A549 treated with GW870086 at 1 μM for 4 hours (cell line): ENCODE measurements around the gene HAUS6. TPM values are rescaled to one million over a fixed set of nuclear protein-coding genes. Genes with fewer than 3 reads are reported as not detected.

Experiments used
- total RNA-seq: library from RNA; stranded (reverse); fragments of 200-300 nt; extraction: Qiagen RNA extraction; gene quantifications from 5 replicates; pipeline ENCODE4 v1.2.3, GENCODE V29; 2022; ENCODE audit warnings: low read depth

The HAUS6 gene, protein sequence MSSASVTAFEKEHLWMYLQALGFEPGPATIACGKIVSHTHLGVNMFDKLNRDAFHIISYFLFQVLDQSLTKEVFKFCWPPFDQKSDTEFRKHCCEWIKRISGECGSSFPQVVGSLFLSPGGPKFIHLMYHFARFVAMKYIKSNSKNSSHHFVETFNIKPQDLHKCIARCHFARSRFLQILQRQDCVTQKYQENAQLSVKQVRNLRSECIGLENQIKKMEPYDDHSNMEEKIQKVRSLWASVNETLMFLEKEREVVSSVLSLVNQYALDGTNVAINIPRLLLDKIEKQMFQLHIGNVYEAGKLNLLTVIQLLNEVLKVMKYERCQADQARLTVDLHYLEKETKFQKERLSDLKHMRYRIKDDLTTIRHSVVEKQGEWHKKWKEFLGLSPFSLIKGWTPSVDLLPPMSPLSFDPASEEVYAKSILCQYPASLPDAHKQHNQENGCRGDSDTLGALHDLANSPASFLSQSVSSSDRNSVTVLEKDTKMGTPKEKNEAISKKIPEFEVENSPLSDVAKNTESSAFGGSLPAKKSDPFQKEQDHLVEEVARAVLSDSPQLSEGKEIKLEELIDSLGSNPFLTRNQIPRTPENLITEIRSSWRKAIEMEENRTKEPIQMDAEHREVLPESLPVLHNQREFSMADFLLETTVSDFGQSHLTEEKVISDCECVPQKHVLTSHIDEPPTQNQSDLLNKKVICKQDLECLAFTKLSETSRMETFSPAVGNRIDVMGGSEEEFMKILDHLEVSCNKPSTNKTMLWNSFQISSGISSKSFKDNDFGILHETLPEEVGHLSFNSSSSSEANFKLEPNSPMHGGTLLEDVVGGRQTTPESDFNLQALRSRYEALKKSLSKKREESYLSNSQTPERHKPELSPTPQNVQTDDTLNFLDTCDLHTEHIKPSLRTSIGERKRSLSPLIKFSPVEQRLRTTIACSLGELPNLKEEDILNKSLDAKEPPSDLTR
- 19.5 to 28.5 TPM (median 26.3 TPM) in 5 replicates for total RNA-seq

DNA sequence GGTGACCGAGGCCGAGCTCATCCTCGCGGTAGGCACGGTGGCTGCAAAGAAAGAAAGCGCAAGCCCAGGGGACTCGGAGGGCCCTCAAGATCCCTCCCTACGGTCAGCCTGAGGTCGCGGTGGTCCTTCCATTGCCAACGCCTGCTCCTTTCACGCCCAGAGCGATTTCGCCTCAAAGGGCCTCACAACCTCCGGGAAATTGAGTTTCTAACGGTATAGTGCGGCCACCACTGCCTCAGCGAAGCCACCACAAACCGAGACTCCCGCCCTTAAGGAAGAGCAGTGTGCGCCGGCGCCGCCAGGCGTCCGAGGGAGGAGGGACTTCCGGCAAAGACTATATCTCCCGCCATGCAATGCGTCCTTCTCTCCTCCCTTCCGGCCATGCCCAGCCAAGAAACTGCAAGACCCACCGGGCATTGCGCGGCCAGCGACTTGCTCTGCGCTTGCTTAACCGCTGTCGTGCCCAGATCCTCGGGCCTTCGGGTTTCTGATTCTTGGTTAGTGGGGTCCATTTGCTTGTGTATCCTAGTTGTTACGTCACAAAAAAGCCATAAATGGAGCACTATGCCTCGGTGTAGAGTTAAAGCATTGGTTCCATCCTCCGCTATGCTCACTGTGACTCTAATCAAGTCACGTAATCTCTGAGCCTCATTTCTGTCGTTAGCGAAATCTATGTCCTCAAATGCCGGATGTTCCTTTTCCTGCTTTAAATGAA lies at the start of gene HAUS6:
TSS of gene HAUS6 (minus strand) at position 274 of the 715 bp plus-strand sequence. CDS start at position 21, 253 bp downstream.

DNA sequence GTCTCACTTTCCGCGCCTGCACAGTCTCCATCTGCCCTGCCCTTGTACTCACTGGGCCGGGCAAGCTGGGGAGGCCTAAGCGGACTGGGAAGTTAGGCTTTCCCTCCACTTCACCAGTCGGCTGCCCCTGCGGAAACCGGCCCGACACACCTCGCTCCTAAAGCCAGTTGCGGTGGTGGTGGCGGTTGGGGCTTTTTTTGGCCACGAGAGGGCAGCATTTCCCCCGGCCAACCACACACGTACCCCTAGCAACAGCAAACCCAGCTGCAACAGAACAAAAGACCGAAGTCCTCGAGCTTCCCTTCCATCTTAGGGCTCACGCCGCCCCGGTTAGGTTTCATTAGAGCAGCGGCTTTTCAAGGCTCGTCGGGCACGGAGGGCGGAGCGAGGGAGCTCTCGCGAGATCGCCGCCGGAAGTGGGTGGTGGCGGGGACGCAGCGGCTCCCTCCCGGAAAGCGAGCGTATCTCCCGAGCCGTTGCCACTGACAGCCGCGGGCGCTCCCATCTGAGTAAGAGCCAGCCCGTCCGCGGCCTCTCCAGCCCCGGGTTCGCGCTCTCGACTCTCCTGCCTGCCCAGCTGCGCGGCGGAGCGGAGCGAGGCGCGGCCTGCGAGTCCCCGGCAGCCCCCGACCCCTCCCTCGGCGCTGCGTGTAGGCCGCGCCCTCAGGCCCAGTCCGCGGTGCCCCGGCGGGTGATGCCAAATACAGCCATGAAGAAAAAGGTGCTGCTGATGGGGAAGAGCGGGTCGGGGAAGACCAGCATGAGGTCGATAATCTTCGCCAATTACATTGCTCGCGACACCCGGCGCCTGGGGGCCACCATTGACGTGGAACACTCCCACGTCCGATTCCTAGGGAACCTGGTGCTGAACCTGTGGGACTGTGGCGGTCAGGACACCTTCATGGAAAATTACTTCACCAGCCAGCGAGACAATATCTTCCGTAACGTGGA lies 53.5 kb downstream of the HAUS6 start, which contains the start of gene RRAGA:
TSS of gene RRAGA (plus strand) at position 462 of the 951 bp plus-strand sequence. CDS start at position 695, 233 bp downstream.

DNA sequence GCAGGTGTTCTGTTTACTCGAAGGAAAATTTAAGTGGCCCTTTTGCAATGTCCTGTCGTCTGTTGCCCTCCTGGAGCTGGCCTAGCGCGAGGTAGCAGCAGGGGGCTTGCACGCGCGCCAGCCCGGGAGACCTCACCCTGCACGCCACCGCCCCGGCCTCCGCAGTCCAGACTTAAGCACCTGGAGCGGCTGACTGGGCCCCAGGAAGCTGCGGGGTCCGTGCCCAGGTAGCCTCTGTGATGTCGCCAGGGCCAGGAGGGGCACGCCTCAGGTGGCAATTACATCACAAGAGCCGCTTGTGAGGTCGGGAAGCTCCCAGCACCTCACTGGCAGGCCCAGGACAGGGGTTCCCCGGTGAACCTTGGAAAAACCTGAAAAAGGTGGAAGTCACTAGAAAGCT lies 69.7 kb downstream of the HAUS6 start, which contains the start of gene SAXO1:
TSS of gene SAXO1 (minus strand) at position 195 of the 400 bp plus-strand sequence. CDS start 301 bp downstream, outside the sequence.

Other genes with a start within 250 kb of the HAUS6 start
- not detected in 5 replicates for gene SAXO1, start 69.7 kb downstream of the HAUS6 start, total RNA-seq
- 111 to 134 TPM (median 132 TPM) in 5 replicates for gene RRAGA, start 53.5 kb downstream of the HAUS6 start, total RNA-seq
- 55.5 to 68.1 TPM (median 56.3 TPM) in 5 replicates for gene PLIN2, start 24.6 kb upstream of the HAUS6 start, total RNA-seq
- 12.9 to 21.4 TPM (median 18.5 TPM) in 5 replicates for gene DENND4C, start 127.8 kb upstream of the HAUS6 start, total RNA-seq